HL-60/S4 (cell line): Measurements from ENCODE around the gene TRIM14.
"Not testable (repeated sequence)": the region's sequence is repeated elsewhere in the genome, so short reads cannot be mapped to it uniquely, and the experiment has no call there.

ENCODE experiments used
- in situ Hi-C: fragments of 300-500 bp; cut with MboI; formaldehyde crosslinking; loops from 2 replicates; pipeline ENCODE4 v1.14.3; 2022; ENCODE audit warnings: low sequenced_read_pairs

The TRIM14 gene

GRCh38 chr9:98142925-98143481, 24.0 kb upstream of the TRIM14 start:
- in situ Hi-C loops: no loop called here

GRCh38 chr9:98142182-98142907, 23.3 kb upstream of the TRIM14 start:
- in situ Hi-C loops: no loop called here

- in situ Hi-C loops: no loop called here
Measured at GRCh38 chr9:98140503-98140902, 21.5 kb upstream of the TRIM14 start.

GRCh38 chr9:98136489-98136888, 17.5 kb upstream of the TRIM14 start:
- in situ Hi-C loops: no loop called here

- in situ Hi-C loops: no loop called here
Measured at GRCh38 chr9:98135938-98136337, 16.9 kb upstream of the TRIM14 start.

- in situ Hi-C loops: no loop called here
Measured at GRCh38 chr9:98135558-98135934, 16.5 kb upstream of the TRIM14 start.

GRCh38 chr9:98134702-98135557, 15.9 kb upstream of the TRIM14 start:
- in situ Hi-C loops: no loop called here

GRCh38 chr9:98132806-98133631, 14.0 kb upstream of the TRIM14 start:
- in situ Hi-C loops: no loop called here

- in situ Hi-C loops: no loop called here
Measured at GRCh38 chr9:98132158-98132557, 13.1 kb upstream of the TRIM14 start.

GRCh38 chr9:98130576-98131228, 11.7 kb upstream of the TRIM14 start:
- in situ Hi-C loops: no loop called here

- in situ Hi-C loops: not testable (repeated sequence)
Measured at GRCh38 chr9:98130060-98130459, 11.0 kb upstream of the TRIM14 start.

GRCh38 chr9:98129451-98129881, 10.4 kb upstream of the TRIM14 start:
- in situ Hi-C loops: no loop called here

GRCh38 chr9:98128316-98128715, 9.3 kb upstream of the TRIM14 start:
- in situ Hi-C loops: no loop called here

GRCh38 chr9:98127226-98127625, 8.2 kb upstream of the TRIM14 start:
- in situ Hi-C loops: no loop called here

GRCh38 chr9:98124637-98125426, 5.8 kb upstream of the TRIM14 start:
- in situ Hi-C loops: no loop called here

GRCh38 chr9:98124091-98124490, 5.1 kb upstream of the TRIM14 start:
- in situ Hi-C loops: not testable (repeated sequence)

GRCh38 chr9:98121058-98121457, 2.0 kb upstream of the TRIM14 start:
- in situ Hi-C loops: no loop called here

- in situ Hi-C loops: no loop called here
Measured at GRCh38 chr9:98120476-98120875, 1.5 kb upstream of the TRIM14 start.

GRCh38 chr9:98117984-98118639, 910 bp downstream of the TRIM14 start:
- in situ Hi-C loops: no loop called here
